ENCODE measurements around the gene NPL.
A peak's percentile ranks its signal among the peaks of the same experiment; 100 is the strongest.

NPL gene

DNA sequence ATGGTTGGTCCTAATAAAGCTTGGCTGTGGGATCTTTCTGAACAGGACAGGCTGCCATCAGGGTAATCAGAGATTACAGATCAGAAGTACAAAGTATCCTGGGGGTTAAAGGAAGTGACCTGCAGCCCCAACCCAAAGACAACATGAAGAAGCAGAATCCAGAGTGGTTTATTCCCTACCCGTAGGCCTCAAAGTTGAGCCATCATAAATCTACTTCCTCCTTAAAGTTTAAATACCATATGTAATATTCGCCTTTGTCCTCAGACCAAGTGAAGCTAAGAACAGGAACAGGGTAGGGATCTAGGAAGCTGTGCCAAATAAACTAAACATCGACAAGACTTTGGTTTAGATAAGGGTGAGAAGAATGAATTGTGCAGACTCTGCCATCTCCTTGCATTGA, 33.6 kb downstream of the NPL start:
- no peak for DNase-seq

DNA sequence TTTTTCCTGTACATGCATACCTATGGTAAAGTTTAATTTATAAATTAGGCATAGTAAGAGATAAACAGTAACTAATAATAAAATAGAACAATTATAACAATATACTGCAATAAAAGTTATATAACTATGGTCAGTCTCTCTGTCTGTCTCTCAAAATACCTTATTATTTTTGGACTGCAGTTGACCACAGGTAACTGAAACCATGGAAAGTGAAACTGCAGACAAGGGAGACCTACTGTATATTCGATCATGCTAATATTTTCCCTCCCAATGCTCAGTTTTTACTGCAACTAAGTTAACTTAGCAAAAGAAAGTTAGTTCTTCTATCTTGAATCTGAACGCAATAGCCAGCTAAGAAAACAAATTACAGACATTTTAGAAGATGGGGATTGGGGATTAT, 37.3 kb downstream of the NPL start:
- DNase-seq = no peak

- no peak for DNase-seq
These were observed 39.8 kb downstream of the NPL start for GRCh38 chr1:182829285-182829932.

DNA sequence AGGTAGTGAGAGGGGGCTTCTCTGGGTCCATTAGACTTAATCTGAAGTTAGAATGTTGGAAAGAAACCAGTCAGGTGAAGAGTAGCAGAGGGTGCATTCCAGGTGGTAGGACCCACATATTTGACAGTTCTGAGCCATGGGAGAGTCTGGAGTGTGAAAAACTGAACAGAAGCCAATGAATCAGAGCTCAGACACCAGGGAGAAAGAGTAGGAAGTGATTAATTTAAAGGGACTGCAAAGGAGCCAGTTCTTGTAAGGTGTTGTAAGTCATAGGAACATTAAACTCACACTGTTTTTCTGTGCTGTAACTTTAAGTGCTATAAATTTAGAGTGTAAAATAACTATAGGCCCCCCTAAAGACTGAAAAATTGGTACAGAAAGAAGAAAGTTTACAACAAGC, 43.7 kb downstream of the NPL start:
- no peak for DNase-seq

DNA sequence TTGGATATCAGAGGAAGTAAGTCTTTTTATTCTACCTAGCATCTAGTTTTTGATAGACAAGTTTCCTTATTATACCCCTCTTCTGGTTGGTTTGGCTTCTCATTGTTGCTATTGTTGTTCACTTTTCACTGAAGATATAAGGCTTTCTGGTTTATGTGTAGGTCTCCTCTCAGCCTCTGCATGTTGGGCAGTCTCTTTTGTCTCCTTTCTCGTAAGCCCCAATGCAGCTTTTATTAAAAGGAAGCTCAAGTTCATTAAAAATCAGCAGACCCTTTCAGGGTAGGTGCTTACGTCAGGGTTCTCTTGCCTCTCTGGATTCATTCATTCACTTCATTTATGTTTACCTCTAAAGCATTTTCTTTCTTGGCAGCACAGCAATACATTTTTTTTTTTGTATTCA, 44.8 kb downstream of the NPL start:
- no peak for DNase-seq

DNA sequence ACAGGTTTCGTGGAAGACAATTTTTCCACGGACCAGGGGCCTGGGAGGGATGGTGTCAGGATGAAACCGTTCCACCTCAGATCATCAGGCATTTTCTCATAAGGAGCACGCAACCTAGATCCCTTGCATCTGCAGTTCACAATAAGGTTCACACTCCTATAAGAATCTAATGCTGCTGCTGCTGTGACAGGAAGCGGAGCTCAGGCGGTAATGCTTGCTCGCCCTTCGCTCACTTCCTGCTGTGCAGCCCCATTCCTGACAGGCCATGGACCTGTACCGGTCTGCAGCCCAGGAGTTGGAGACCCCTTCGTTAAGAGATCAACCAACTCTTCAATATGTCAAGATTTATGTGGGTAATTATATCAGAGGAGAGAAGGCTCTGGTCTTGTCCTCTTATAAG, 46.2 kb downstream of the NPL start:
- no peak for DNase-seq

- DNase-seq = peak; percentile 96
These were observed 49.9 kb downstream of the NPL start, which contains the start of gene DHX9 for GRCh38 chr1:182839209-182840066. Gene DHX9 (plus strand): TSS chr1:182839347. CDS start chr1:182842567, 3,220 bp downstream.

DNA sequence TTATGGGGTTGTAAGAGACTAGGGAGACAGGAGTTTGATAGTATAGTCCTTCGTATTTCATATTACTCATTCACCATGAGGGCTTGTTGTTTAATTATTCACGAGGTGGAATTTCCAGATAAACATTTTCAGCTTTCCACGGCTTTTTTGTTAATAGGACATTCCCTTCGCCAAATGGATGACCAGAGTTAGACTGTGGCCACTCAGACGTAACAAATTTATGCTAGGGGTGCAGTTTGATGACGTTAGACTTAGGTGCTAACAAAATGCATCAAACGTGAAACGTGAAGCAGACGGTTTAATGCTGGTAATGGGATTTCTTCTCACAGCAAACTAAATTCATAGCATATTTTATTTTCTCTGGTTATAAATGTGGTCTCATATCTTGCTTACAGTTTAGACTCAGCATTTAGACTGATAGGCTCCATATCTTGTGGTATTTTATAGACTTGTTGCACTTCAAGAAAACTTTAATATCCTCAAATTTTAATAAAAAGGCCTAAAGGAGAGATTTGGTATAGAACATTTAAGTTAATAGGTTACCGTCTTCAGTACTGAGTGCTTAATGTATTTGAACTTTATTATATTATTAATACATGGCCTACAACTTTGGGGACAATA, 51.9 kb downstream of the NPL start:
- no peak for DNase-seq

GRCh38 chr1:182842265-182842664, 52.7 kb downstream of the NPL start:
- no peak for DNase-seq

- DNase-seq = peak; percentile 20
These were observed 55.8 kb downstream of the NPL start for GRCh38 chr1:182845379-182845778.

DNA sequence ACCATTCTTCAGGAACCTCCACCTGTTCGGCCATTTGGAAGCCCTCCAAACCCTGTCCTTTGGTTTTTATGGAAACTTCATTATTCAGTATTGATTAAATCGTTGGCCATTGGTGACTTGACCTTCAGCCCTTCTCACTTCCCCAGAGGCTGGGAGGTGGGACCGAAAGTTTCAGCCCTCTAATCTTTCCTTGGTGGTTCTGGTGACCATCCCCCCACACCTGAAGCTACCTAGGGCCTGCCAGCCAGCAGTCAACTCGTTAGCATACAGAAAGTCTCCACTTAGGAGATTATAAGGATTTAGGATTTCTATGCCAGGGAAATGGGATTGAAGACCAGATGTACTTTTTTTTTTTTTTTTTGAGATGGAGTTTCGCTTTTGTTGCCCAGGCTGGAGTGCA, 56.3 kb downstream of the NPL start:
- no peak for DNase-seq

- no peak for DNase-seq
These were observed 57.5 kb downstream of the NPL start for GRCh38 chr1:182847105-182847504.

- no peak for DNase-seq
These were observed 59.2 kb downstream of the NPL start for GRCh38 chr1:182848736-182849135.

DNA sequence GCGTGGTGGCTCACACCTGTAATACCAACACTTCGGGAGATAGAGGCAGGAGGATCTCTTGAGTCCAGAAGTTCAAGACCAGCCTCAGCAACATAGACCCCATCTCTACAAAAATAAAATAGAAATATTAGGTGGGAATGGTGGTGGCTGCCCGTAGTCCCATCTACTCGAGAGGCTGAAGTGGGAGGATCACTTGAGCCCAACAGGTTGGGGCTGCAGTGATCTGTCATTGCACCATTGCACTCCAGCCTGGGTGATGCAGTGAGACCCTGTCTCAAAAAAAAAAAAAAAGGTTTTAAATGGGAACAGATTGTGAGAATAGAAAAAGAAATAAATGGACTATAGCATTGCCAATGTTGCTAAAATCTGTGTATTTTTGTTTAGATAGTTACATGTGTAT, 60.7 kb downstream of the NPL start:
- DNase-seq = no peak

DNA sequence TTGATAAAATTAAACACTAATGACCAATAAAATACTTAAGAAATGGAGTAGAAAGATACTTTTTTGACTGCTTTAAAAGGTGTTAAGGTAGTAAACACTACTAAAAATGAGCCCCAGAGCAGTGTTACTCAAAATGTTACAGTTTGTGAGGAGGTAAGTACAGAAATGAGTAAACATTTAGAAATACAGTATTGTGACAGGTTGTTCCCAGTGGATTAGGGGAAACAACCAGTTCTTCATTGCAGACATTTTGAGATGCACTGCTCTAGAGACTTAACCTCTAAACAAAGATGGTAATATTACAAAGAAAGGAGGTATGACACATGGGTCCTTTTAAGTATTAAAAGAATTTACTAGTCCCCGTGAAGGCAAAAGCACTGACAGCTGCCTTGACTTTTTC, 62.3 kb downstream of the NPL start:
- DNase-seq = no peak

DNA sequence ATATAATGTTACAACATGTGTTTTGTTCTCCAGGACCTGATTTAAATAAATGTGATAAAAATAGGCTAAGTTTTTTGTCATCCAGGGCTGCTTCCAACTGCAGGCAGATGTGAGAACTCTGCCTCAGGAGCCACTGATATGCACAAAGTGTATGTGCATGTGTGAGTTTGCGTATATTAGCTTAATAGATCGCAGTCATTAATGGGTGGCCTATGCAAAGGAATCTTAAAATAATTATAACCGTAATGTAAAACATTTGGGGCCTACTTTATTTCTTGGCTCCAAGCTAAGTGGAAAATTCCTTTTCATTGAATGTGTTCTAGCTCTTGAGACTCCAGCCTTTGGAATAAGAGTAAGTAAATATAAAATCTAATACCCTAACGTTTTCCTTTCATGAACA, 66.3 kb downstream of the NPL start:
- DNase-seq = no peak

- no peak for DNase-seq
These were observed 67.6 kb downstream of the NPL start for GRCh38 chr1:182857212-182857611.

GRCh38 chr1:182860658-182861057, 71.1 kb downstream of the NPL start:
- no peak for DNase-seq

DNA sequence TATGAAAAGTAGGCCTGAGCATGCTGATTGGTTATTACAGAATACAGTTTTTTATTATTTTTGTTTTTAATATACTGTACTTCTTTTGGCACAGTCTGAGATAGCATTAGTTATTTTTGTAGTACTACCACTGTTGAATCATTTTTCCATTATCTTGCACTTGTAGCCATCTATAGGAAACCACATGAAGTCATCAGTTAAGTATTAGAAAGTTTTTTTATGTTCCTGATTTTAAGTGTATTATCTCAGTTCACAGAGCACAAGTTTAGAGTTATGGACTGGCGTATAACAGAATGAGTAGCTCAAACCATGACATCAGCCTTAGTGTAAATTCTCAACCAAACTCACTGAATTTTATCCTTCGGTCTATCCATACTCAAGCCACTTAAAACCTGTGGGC, 72.4 kb downstream of the NPL start:
- DNase-seq = no peak

- DNase-seq = no peak
These were observed 73.3 kb downstream of the NPL start for GRCh38 chr1:182862827-182863226.

DNA sequence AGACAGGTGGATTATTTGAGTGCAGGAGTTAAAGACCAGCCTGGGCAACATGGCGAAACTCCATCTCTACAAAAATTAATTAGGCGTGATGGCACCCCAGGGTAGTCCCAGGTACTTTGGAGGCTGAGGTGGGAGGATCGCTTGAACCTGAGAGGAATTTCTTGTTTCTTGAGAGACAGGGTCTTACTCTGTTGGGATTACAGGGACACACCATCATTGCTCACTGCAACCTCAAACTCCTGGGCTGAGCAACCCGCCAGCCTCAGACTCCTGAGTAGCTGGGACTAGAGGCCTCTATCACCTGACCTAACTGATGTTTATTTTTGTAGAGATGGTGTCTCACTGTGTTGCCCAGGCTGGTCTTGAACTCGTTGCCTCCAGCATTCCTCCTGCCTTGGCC, 74.4 kb downstream of the NPL start:
- DNase-seq = no peak

- DNase-seq = no peak
These were observed 78.3 kb downstream of the NPL start for GRCh38 chr1:182867861-182868260.

DNA sequence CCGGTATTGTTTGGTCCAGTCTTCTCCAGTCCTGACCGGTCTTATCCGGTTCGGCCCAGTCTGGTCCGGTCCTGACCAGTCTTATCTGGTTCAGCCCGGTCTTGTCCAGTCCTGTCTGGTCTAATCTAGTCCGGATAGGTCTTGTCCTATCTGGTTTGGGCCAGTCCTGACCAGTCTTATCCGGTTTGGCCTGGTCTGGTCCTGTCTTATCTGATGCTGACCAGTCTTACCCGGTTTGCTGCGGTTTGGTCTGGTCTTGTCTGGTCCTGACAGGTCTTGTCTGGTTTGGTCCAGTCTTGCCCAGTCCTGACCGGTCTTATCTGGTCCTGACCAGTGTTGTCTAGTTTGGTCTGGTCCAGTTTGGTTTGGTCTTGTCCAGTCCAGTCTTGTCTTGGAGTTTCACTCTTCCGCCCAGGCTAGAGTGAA, 79.7 kb downstream of the NPL start:
- DNase-seq = no peak

DNA sequence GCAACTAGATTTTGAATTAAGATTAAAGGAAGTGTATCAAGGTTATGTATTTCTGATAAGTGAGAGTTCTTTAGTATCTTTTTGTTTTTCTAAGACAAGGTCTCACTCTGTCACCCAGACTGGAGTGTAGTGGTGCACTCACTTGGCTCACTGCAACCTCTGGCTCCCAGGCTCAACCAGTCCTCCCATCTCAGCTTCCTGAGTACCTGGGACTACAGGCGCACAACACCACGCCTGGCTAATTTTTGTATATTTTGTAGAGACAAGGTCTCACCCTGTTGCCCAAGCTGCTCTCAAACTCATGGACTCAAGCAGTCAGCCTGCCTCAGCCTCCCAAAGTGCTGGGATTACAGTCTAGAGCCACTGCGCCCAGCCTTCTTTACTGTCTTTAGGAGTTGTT, 83.3 kb downstream of the NPL start:
- DNase-seq = no peak

All from activated T-cell treated with anti-CD3 and anti-CD28 coated beads for 4 hours (primary cell).